ENCODE results near the gene PCDHGA1. TPM values are rescaled to one million over a fixed set of nuclear protein-coding genes. Genes with fewer than 3 reads are reported as not detected.
A peak's percentile ranks its signal among the peaks of the same experiment; 100 is the strongest.

The PCDHGA1 gene
- total and polyA plus RNA-seq, 4 experiments from 2014 or later, result 0.58 to 0.78 TPM; not detected in 2

DNA sequence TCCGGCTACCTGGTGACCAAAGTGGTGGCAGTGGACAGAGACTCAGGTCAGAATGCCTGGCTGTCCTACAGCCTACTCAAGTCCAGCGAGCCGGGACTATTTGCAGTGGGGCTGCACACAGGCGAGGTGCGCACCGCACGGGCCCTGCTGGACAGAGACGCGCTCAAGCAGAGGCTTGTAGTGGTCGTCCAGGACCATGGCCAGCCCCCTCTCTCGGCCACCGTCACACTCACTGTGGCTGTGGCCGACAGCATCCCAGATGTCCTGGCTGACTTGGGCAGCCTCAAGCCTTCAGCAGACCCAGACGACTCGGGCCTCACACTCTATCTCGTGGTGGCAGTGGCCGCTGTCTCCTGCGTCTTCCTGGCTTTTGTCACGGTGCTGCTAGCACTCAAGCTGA lies 26.6 kb downstream of the PCDHGA1 start:
- no peak overlapping the region for H3K27ac Mint-ChIP-seq
- H3K4me3 ChIP-seq (ENCODE audit: low read length in 2 of 2), result no peak overlapping the region
- POLR2A ChIA-PET (ENCODE audit: partially characterized antibody), result no interaction called here
- no peaks in the 10 kb centered on the region for H3K4me1 ChIP-seq (ENCODE audit: insufficient read depth, low read length)
- DNase-seq, result no peak
- no peaks in the 10 kb centered on the region for H3K36me3 ChIP-seq (ENCODE audit: insufficient read depth, low read length)
- peaks cover 43 to 45% of the 10 kb centered on the region in 2 donors for H3K27me3 Mint-ChIP-seq
- peaks cover 0 to 65% (median 52%) of the 10 kb centered on the region in 8 donors for H3K9me3 Mint-ChIP-seq
- peaks cover 0 to 5% (median 2%) of the 10 kb centered on the region in 4 donors for H3K4me1 Mint-ChIP-seq
- peaks cover 8 to 10% of the 10 kb centered on the region in 2 donors for H3K36me3 Mint-ChIP-seq
- CTCF ChIA-PET (ENCODE audit: partially characterized antibody), result no interaction called here
- peaks cover 0 to 4% of the 10 kb centered on the region in 2 donors for H3K9me3 ChIP-seq (ENCODE audit: control insufficient read depth in 1 of 2, low read length in 2 of 2)
- intact Hi-C loops (cut with micrococcal nuclease), result loop anchor here (10.0 kb wide), 1 partner anchor 198 kb away; no protein-coding TSS in a partner anchor
- H3K4me3 Mint-ChIP-seq, result no peak overlapping the region
- peaks cover 11% of the 10 kb centered on the region for H3K27me3 ChIP-seq (ENCODE audit: insufficient read depth, low read length)
- no peak overlapping the region for H3K27ac ChIP-seq (ENCODE audit: low read depth, low read length)

DNA sequence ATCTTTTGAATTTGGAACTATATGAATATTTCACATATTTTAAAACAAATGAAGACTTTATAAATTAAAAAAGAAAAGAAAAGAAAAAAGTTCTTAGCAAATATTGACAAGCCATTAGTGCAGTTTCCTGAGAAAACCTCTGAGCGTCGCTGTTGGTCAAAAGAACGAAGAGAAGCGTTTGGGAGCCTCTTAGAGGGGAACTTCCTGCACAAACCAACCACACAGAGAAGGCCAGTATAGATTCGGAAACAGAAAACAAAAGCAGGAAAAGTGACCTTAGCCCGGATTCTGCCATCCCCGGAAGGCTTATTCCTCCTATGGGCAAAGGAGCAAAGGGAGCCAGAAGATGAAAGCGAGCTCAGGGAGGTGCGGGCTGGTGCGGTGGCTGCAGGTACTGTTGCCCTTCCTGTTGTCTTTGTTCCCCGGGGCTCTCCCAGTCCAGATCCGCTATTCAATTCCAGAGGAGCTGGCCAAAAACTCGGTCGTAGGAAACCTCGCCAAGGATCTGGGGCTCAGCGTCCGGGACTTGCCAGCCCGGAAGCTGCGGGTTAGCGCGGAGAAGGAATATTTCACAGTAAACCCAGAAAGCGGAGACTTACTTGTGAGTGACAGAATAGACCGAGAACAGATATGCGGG lies 29.6 kb downstream of the PCDHGA1 start, which contains the start of gene PCDHGB2:
Gene PCDHGB2 (plus strand): TSS at position 205 of the 637 bp plus-strand sequence. CDS start 142 bp downstream, at position 347.
- Histone ChIP-seq H3K4me3 (ENCODE audit: low read length in 2 of 2) (peak within 1 kb of the TSS; percentile 13 to 42), H3K36me3 (ENCODE audit: insufficient read depth, low read length) (no peaks in the 10 kb centered on the region), H3K27ac (ENCODE audit: low read depth, low read length) (no peak within 1 kb of the TSS), H3K27me3 (ENCODE audit: insufficient read depth, low read length) (peaks cover 11% of the 10 kb centered on the region), H3K4me1 (ENCODE audit: insufficient read depth, low read length) (no peaks in the 10 kb centered on the region), H3K9me3 (ENCODE audit: control insufficient read depth in 1 of 2, low read length in 2 of 2) (peaks cover 0 to 4% of the 10 kb centered on the region in 2 donors)
- intact Hi-C loops (cut with micrococcal nuclease), result loop anchor here (10.0 kb wide), 1 partner anchor 195 kb away; no protein-coding TSS in a partner anchor
- POLR2A ChIA-PET (ENCODE audit: partially characterized antibody), result no interaction called here
- Mint-ChIP-seq H3K4me3 (peak within 1 kb of the TSS; percentile 71 to 89 (median 80)), H3K27me3 (peaks cover 50 to 52% of the 10 kb centered on the region in 2 donors), H3K36me3 (peaks cover 9 to 12% of the 10 kb centered on the region in 2 donors), H3K9me3 (peaks cover 2 to 77% (median 64%) of the 10 kb centered on the region in 8 donors), H3K4me1 (peaks cover 0 to 5% (median 2%) of the 10 kb centered on the region in 4 donors), H3K27ac (peak within 1 kb of the TSS in 6 of 7 donors; percentile 17 to 75 (median 34))
- DNase-seq, result peak in 1 of 5 donors; percentile 19
- CTCF ChIA-PET (ENCODE audit: partially characterized antibody), result interaction anchor here (1.0 kb wide), 1 partner anchor 198 kb away, joined by 4 read pairs; no protein-coding TSS in a partner anchor

DNA sequence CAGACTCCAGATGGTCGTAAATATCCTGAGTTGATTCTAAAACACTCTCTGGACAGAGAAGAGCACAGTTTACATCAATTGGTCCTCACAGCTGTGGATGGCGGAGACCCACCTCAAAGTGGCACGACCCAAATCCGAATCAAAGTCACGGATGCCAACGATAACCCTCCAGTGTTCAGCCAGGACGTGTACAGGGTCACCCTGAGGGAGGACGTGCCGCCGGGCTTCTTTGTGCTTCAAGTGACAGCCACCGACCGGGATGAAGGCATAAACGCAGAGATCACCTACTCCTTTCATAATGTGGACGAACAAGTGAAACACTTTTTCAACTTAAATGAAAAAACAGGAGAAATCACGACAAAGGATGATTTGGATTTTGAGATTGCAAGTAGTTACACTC lies 30.4 kb downstream of the PCDHGA1 start:
- H3K4me1 Mint-ChIP-seq, result peaks cover 0 to 5% (median 2%) of the 10 kb centered on the region in 4 donors
- H3K27me3 ChIP-seq (ENCODE audit: insufficient read depth, low read length), result peaks cover 12% of the 10 kb centered on the region
- CTCF ChIA-PET (ENCODE audit: partially characterized antibody), result no interaction called here
- POLR2A ChIA-PET (ENCODE audit: partially characterized antibody), result no interaction called here
- peak overlapping the region in 4 of 7 donors; percentile 8 to 53 (median 28) for H3K27ac Mint-ChIP-seq
- H3K36me3 Mint-ChIP-seq, result peaks cover 9 to 12% of the 10 kb centered on the region in 2 donors
- DNase-seq, result no peak
- H3K36me3 ChIP-seq (ENCODE audit: insufficient read depth, low read length), result no peaks in the 10 kb centered on the region
- H3K9me3 Mint-ChIP-seq, result peaks cover 5 to 77% (median 68%) of the 10 kb centered on the region in 8 donors
- peaks cover 0 to 4% of the 10 kb centered on the region in 2 donors for H3K9me3 ChIP-seq (ENCODE audit: control insufficient read depth in 1 of 2, low read length in 2 of 2)
- H3K27me3 Mint-ChIP-seq, result peaks cover 57% of the 10 kb centered on the region in 2 donors
- intact Hi-C loops (cut with micrococcal nuclease), result no loop called here
- H3K4me3 ChIP-seq (ENCODE audit: low read length in 2 of 2), result no peak overlapping the region
- H3K4me1 ChIP-seq (ENCODE audit: insufficient read depth, low read length), result no peaks in the 10 kb centered on the region
- peak overlapping the region in 1 of 8 donors; percentile 15 for H3K4me3 Mint-ChIP-seq
- H3K27ac ChIP-seq (ENCODE audit: low read depth, low read length), result no peak overlapping the region

DNA sequence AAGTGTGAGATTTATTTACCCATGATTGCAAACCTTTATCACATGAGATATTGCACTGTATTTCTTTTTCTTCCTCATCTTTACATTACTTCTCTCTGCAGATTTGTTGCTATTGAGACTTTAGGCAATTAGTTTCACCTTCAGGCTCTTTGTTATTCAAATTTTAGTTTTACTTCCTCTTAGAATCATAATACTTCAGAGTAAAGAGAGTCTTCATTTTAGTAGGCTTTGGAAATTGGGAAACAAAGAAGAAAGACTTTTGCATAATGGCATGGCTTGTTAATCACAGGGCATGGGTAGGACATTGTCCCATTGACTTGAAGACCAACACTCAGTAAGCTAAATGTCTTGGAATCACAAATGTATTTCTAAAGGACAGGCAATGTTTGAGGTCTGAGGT lies 32.4 kb downstream of the PCDHGA1 start:
- intact Hi-C loops (cut with micrococcal nuclease), result no loop called here
- CTCF ChIA-PET (ENCODE audit: partially characterized antibody), result no interaction called here
- H3K27ac Mint-ChIP-seq, result peak overlapping the region in 1 of 7 donors; percentile 75
- H3K36me3 ChIP-seq (ENCODE audit: insufficient read depth, low read length), result no peaks in the 10 kb centered on the region
- POLR2A ChIA-PET (ENCODE audit: partially characterized antibody), result no interaction called here
- H3K9me3 ChIP-seq (ENCODE audit: control insufficient read depth in 1 of 2, low read length in 2 of 2), result peaks cover 0 to 4% of the 10 kb centered on the region in 2 donors
- H3K4me3 Mint-ChIP-seq, result peak overlapping the region in 2 of 8 donors; percentile 40 to 42
- peaks cover 5 to 77% (median 67%) of the 10 kb centered on the region in 8 donors for H3K9me3 Mint-ChIP-seq
- peaks cover 9 to 14% of the 10 kb centered on the region in 2 donors for H3K36me3 Mint-ChIP-seq
- no peak for DNase-seq
- no peaks in the 10 kb centered on the region for H3K4me1 ChIP-seq (ENCODE audit: insufficient read depth, low read length)
- peaks cover 0 to 5% (median 2%) of the 10 kb centered on the region in 4 donors for H3K4me1 Mint-ChIP-seq
- no peak overlapping the region for H3K4me3 ChIP-seq (ENCODE audit: low read length in 2 of 2)
- peaks cover 51 to 57% of the 10 kb centered on the region in 2 donors for H3K27me3 Mint-ChIP-seq
- peaks cover 14% of the 10 kb centered on the region for H3K27me3 ChIP-seq (ENCODE audit: insufficient read depth, low read length)
- H3K27ac ChIP-seq (ENCODE audit: low read depth, low read length), result no peak overlapping the region

DNA sequence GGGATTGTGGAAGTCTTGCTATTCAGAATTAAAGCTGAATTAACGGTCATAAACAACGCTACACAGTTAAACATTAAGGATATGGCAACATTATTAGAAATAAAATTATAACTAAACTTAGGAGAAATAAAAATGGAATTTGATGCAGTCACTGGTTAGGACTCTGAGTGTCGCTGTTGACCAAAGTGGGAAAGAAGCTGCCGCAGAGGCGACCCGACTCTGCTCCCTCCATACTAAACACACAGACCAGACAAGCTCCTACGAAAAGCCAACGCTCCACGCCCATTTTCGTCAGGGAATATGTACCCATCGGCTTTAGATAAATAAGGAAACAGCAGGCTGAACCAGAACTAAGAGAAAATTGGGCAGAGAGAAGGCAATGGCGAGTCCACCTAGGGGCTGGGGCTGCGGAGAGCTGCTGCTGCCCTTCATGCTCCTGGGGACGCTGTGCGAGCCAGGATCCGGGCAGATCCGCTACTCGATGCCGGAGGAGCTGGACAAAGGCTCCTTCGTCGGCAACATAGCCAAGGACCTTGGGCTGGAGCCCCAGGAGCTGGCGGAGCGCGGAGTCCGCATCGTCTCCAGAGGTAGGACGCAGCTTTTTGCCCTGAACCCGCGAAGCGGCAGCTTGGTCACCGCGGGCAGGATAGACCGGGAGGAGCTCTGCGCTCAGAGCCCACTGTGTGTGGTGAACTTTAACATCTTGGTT lies 33.8 kb downstream of the PCDHGA1 start, which contains the start of gene PCDHGA5:
Gene PCDHGA5 (plus strand): TSS at position 211 of the 709 bp plus-strand sequence. CDS start 169 bp downstream, at position 380.
- no peak within 1 kb of the TSS for H3K27ac ChIP-seq (ENCODE audit: low read depth, low read length)
- H3K4me1 ChIP-seq (ENCODE audit: insufficient read depth, low read length), result no peaks in the 10 kb centered on the region
- no peaks in the 10 kb centered on the region for H3K36me3 ChIP-seq (ENCODE audit: insufficient read depth, low read length)
- peaks cover 13% of the 10 kb centered on the region for H3K27me3 ChIP-seq (ENCODE audit: insufficient read depth, low read length)
- CTCF ChIA-PET (ENCODE audit: partially characterized antibody), result no interaction called here
- peaks cover 43 to 55% of the 10 kb centered on the region in 2 donors for H3K27me3 Mint-ChIP-seq
- intact Hi-C loops (cut with micrococcal nuclease), result no loop called here
- H3K4me3 ChIP-seq (ENCODE audit: low read length in 2 of 2), result no peak within 1 kb of the TSS
- peaks cover 0 to 4% of the 10 kb centered on the region in 2 donors for H3K9me3 ChIP-seq (ENCODE audit: control insufficient read depth in 1 of 2, low read length in 2 of 2)
- H3K36me3 Mint-ChIP-seq, result peaks cover 9 to 14% of the 10 kb centered on the region in 2 donors
- peaks cover 0 to 5% (median 2%) of the 10 kb centered on the region in 4 donors for H3K4me1 Mint-ChIP-seq
- no peak within 1 kb of the TSS for H3K4me3 Mint-ChIP-seq
- peaks cover 5 to 72% (median 67%) of the 10 kb centered on the region in 8 donors for H3K9me3 Mint-ChIP-seq
- DNase-seq, result no peak
- H3K27ac Mint-ChIP-seq, result peak within 1 kb of the TSS in 1 of 7 donors; percentile 51
- POLR2A ChIA-PET (ENCODE audit: partially characterized antibody), result no interaction called here

DNA sequence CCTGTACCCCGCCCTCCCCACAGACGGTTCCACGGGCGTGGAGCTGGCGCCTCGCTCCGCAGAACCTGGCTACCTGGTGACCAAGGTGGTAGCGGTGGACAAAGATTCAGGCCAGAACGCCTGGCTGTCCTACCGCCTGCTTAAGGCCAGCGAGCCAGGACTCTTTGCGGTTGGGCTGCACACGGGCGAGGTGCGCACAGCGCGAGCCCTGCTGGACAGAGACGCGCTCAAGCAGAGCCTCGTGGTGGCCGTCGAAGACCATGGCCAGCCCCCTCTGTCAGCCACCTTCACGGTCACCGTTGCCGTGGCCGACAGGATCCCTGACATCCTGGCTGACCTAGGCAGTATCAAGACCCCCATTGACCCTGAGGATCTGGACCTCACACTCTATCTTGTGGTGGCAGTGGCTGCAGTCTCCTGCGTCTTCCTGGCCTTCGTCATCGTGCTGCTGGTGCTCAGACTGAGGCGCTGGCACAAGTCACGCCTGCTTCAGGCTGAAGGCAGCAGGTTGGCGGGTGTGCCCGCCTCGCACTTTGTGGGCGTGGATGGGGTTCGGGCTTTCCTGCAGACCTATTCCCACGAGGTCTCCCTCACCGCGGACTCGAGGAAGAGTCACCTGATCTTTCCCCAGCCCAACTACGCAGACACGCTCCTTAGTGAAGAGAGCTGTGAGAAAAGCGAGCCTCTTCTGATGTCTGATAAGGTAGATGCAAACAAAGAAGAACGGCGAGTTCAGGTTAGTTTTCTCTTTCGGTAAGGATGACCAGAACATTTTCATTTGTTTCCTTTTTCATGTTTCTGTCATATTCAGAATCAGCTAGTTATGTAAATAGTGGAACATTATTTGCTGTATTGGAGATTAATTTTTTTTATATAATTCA lies 35.9 kb downstream of the PCDHGA1 start:
- Mint-ChIP-seq H3K9me3 (peaks cover 5 to 73% (median 56%) of the 10 kb centered on the region in 8 donors), H3K36me3 (peaks cover 5 to 9% of the 10 kb centered on the region in 2 donors), H3K4me3 (no peak overlapping the region), H3K4me1 (peaks cover 2 to 11% (median 6%) of the 10 kb centered on the region in 4 donors), H3K27ac (peak overlapping the region in 1 of 7 donors; percentile 46), H3K27me3 (peaks cover 47 to 53% of the 10 kb centered on the region in 2 donors)
- Histone ChIP-seq H3K27me3 (ENCODE audit: insufficient read depth, low read length) (peaks cover 13% of the 10 kb centered on the region), H3K4me1 (ENCODE audit: insufficient read depth, low read length) (peaks cover 6% of the 10 kb centered on the region), H3K27ac (ENCODE audit: low read depth, low read length) (no peak overlapping the region), H3K9me3 (ENCODE audit: control insufficient read depth in 1 of 2, low read length in 2 of 2) (peaks cover 0 to 2% of the 10 kb centered on the region in 2 donors), H3K4me3 (ENCODE audit: low read length in 2 of 2) (no peak overlapping the region), H3K36me3 (ENCODE audit: insufficient read depth, low read length) (no peaks in the 10 kb centered on the region)
- POLR2A ChIA-PET (ENCODE audit: partially characterized antibody), result no interaction called here
- intact Hi-C loops (cut with micrococcal nuclease), result no loop called here
- CTCF ChIA-PET (ENCODE audit: partially characterized antibody), result no interaction called here
- no peak for DNase-seq
